Measurements from ENCODE around the gene ELOB. TPM values are rescaled to one million over a fixed set of nuclear protein-coding genes. Genes with fewer than 3 reads are reported as not detected.

Gene ELOB
- total and polyA plus RNA-seq, 2 of the 8 experiments (the other 6 are each of a cell fraction or from before 2014, with no cell fraction given): 237 to 1,357 TPM

GRCh38 chr16:2773188-2773968, 3.7 kb downstream of the ELOB start (continued):
- no peak for TF ChIP-seq SAP30 (IDR thresholded peaks at IDR 0.05; ENCODE audit: insufficient read depth, insufficient replicate concordance, low read length)
- TF ChIP-seq CTCF (IDR thresholded peaks at IDR 0.05; ENCODE audit: control extremely low read depth in 1 of 3, insufficient read depth in 1 of 3, low read depth in 1 of 3, low read length in 3 of 3): no peak
- no peak for TF ChIP-seq SP4 (IDR thresholded peaks at IDR 0.05; ENCODE audit: low read length)
- no peak for TF ChIP-seq NRF1 (IDR thresholded peaks at IDR 0.05; ENCODE audit: low read depth, low read length)
- TF ChIP-seq POU5F1 (IDR thresholded peaks at IDR 0.05; ENCODE audit: low read depth, low read length): no peak
